DMS 273 (cell line): ENCODE results near the gene LIMCH1.
"Not testable (repeated sequence)": the region's sequence is repeated elsewhere in the genome, so short reads cannot be mapped to it uniquely, and the experiment has no call there.

Experiments used
- DNase-seq: peaks from one replicate; lab custom pipeline; 2025; ENCODE audit not compliant: unreplicated experiment; lab: John Stamatoyannopoulos, UW

LIMCH1 gene

DNA sequence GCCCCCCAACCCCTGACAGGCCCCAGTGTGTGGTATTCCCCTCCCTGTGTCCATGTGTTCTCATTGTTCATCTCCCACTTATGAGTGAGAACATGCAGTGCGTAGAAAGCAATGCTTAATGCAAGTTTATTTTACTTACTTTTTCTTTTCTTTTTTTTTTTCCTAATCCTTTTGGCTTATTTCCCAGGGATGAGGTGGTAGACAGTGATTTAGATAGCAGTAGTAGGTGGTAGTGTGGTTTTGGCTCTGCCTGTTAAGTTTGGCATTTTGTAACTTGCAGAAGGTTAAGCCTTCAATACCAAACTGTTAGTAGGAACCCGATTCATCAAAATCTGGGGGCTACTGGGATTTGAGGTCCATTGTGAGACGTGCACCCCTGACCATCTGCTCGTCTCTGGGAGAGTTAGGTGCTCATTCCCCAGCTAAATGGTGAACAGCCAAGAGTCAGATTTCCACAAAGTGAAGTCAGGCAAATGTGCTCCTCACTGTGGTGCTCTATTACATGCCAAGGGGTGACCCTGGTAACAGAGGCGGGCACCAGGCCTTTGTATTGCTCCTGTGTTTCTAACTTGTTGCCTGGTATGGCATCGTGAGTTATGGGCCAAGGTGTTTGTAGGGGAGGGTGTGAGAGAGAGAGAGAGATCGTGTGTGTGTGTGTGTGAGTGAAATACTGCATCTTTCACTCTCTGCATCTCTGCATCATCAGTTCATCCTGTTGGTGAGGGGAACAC, 140.3 kb downstream of the LIMCH1 start:
- no peak for DNase-seq

DNA sequence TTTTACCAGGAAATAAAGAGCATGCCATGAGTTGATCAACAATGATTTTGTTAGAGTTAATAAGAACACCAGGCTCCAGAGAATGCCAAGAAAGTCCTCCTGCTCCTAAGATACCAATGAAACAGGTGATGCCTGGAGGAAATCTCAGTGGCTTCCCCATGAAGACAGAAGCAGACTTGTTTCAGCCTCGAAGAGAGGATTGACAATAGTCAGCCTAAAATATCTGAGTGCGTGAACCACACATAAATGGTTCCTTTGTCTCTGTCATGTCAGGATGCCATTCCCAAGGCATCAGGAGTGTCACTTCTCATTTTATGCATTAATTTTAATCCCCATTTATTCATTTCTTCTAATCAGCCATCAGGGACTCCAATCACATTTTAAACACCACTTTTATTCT, 141.0 kb downstream of the LIMCH1 start:
- DNase-seq = no peak

DNA sequence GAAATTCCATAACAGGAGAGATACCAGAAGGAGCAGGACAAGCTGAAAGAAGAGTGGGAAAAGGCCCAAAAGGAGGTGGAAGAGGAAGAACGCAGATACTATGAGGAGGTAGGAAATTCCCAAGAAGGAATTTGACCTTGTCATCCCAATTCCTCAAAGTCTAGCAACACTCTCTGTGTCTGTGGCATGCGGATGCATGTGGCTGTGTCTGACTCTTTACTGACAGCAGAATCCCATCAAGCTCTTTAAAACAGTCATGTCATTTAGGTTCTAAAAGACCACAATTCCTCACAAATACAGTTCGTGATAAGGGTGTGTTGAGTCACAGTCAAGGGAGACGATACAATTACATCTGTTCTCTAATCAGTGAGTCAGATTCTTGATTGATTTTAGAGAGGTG, 142.0 kb downstream of the LIMCH1 start:
- DNase-seq = no peak

DNA sequence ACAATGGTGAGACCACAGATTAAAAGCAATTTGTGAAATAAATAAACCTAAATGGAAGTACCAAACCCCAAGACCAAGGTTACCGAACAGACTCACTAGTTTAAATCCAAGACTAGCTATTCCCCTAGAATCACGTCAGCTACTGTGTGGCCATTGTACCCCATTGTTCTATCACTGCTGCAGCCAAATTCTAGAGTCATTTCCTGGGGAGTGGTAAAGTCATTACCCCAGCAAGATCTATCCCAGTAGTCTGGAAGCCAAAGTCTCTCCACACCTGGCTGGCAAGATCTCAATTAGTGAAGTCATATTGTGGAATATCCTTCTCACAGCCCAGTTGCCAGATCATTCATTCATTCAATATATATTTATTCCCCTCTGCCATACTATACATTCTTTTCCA, 143.1 kb downstream of the LIMCH1 start:
- DNase-seq = no peak

DNA sequence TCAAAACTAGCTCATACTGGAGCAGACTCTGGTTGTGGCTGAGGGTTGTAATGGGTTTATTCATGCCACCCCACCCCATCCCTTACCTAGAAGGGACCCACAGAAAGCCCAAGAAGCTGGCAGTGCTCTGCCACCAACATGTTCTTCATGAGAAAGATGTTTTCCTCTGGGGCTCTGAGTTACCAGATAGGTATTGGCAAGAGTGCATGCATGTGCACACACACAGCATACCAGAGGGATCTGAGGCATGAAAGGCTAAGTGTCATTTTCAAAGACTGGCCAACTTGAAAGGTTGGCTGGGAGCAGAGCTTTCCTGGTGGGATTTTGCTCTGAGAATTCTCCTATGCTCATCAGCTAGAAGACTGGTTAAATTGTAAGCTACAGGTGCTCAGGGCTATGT, 145.4 kb downstream of the LIMCH1 start:
- no peak for DNase-seq

DNA sequence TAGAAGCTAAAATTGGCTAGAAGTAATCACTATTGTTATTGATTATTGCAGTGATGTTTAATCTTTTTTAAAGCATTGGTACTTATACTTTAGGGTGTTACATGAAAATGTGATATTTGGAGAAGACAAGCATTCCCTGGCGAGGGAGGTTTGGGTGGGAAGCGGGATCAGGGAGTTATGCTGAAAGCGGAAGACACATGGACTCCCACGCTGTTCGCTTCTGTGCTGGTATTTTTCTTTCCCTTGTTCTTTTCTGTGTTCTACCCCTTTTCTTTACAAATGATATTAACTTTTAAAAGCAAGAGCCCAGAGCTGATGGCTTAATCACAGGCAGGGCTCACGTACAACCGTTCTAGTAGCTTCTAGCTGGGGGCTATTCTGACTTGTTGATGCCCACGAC, 148.9 kb downstream of the LIMCH1 start:
- DNase-seq = no peak

DNA sequence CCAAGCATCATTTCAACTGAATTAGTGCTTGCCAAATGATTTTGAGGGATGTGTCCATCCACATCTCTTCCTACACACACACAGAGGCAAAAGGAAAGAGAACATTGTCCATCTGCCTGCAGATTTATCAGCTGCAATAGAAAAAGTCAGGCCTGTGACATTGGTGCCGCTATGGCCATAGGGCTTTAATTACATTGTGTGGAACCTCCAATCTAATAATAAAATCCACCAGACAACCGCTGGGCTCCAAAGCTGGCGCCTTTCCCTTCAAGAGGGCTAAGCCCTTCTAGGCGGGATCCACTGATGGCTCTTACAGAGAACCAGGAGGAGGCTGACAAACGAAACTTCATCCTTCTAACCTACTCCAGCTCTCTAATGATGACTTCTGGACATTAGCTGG, 150.0 kb downstream of the LIMCH1 start:
- no peak for DNase-seq

DNA sequence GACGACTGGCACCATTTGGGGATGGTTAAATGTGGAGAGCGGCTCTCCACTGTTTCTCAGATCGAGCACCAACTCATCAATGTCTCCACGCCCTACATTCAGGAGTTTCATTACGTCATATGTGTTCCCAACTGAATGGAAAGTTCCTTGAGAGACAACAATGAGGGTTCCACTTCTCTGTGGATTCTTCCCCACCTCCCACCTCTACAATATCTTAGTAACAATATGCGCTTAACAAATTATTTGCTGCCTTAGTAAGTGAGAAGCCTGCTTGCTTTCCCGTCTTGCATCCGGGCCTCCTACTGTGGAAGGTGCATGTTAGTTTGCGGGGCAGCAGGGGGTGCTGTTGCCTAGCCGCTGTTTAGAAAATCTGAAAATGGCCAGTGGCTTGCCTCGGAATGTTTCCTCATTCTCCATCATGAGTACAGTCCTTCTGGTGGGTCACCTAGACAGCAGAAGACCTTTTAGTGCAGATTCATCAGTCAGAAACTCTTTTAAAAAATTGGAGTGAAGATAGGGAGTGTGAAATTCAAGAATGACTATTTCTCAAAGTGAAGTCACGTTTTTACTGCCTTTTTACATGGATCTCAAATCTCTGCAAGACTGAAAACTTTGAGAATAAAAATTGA, 154.9 kb downstream of the LIMCH1 start:
- peak; percentile 68 for DNase-seq

DNA sequence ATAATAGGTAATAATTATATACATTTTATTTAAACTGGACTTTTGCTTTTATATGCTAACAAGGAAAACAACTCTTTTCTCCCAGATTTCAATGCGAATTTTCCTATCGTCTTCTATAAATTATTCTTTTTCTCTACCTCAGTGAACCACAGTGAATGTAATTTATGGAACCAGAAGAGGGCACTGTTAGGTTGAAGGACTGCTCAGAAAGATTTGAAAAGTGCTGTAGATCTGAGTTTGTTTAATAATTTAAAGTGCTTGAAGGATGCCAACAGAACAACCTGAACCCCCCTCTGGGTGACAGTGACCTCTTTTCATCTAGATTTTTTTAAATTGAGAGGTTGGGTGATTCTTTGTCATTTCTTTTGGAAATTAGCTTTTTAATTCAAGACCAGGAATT, 155.7 kb downstream of the LIMCH1 start:
- peak; percentile 61 for DNase-seq

DNA sequence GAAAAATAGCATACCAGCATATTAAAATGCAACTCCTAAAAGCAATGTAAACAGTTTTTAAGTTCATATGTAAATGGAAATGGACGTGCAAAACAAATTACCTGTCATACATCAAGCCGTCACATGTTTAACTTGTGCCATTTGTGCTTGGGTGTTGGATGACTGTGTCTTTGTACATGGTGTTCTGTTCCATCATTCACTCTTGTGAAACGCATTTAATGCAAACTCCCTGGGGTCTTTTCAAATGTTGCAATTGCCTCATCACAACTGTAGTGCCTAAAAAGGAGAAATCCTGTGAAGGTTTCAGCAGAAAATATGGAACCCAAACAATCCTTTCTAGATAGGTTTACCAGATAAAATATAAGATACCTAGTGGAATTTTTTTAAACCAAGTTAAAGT, 158.2 kb downstream of the LIMCH1 start:
- no peak for DNase-seq

DNA sequence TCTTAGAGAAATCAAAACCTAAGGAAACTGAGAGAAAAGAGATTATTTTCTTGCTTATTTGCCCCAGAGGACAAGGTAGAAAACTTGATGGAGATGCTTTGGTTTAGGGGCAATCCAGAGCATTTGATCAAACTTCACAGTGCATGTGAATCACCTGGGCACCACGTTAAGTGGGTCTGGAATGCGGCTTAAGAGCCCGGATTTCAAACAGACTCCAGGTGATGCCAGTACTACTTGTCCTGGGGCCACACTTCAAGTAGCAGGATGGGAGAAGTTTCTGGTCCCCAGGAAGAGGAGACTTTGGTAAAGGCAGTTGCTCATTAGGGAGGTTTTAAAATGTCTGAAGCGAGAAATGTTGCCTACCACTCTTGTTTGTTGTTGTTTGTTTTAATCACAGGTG, 158.8 kb downstream of the LIMCH1 start:
- no peak for DNase-seq

DNA sequence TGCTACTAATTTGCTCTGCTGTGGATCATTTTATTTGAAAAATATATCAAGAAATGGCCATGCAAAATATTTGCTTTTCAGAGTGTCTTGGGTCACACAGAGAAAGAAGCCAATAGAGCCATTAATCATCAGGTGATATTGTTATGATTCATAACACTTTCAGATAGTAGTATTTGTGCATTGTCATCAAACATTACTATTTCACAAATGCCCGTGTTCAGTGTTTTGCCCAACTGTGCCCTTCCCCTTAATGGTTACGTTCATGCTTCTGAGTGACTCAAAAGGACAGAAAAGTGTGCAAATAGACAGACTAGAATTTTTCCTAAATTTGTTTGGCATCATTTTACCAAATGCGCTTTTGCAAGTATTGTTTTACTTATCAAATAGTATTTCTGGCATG, 164.0 kb downstream of the LIMCH1 start:
- DNase-seq = no peak

DNA sequence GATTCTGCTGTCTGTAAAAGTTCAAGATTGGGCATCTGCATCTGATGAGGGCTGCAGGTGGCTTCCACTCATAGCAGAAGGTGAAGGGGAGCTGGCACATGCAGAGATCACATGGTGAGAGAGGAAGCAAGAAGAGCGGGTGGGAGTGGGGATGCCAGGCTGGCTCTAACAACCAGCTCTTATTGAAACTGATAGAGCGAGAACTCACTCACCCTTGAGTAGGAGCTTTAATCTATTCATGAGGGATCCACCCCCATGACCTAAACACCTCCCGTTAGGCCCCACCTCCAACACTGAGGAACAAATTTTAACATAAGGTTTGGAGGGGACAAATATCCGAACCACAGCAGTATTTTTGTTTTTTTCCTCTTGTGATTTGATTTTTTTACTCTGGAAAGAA, 164.8 kb downstream of the LIMCH1 start:
- peak; percentile 2 for DNase-seq

DNA sequence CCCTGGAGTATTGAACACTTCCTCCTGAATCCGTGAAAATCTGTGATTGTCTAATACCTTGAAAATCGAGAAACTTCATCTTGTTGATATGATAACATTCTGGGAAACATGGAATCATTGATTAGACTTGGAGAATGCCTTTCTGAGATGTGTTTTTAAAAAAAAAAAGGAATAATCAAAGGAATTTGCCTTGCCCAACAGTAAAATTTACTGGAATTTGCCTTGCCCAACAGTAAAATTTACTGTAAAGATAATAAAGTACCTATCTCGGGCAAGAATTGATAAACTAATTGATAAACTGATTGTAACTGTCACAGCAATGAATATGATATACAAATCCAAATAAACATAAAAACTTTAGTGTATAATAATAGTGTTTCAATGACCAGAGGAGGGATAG, 165.8 kb downstream of the LIMCH1 start:
- no peak for DNase-seq

DNA sequence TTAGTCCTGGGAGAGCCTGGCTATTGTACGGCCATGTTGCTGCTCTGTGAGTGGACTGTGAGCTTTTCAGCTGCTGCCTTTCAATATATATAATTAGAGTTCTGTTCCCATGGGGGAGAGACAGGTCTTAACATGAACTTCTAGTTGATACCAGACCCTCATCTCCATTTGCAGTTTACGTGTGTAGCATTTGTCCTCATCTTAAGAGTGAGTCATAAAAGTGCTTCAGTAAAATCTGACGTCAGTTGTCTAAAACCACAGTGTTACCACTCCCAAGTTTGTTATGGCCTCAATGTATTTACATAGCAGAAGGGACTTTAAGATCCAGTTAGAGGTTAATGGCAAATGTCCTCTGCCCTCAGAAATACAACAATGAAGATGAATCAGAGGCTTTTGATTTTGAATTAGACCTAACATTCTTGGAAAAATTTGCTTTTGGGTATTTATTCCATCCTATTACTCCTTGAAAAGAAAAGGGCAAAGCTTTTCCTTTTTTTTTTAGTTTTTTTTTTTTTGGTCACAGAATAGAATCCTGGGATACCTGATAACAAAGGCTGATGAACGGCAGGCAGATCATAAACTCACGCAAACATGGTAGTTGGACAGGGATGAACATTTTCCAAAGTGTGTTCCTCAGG, 172.0 kb downstream of the LIMCH1 start:
- peak; percentile 56 for DNase-seq

DNA sequence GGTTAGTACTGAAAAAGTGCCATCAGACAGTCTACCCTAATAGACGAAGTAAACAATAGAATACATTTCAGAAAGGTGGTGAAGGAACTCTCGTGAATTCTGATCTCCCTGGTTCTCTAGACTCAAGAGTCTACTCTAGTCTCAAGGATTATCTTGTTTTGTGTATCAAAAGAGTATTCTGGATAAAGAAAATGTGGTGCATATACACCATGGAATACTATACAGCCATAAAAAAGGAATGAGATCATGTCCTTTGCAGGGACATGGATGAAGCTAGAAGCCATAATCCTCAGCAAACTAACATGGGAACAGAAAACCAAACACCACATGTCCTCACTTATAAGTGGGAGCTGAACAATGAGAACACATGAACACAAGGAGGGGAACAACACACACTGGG, 173.7 kb downstream of the LIMCH1 start:
- DNase-seq = not testable (repeated sequence)

DNA sequence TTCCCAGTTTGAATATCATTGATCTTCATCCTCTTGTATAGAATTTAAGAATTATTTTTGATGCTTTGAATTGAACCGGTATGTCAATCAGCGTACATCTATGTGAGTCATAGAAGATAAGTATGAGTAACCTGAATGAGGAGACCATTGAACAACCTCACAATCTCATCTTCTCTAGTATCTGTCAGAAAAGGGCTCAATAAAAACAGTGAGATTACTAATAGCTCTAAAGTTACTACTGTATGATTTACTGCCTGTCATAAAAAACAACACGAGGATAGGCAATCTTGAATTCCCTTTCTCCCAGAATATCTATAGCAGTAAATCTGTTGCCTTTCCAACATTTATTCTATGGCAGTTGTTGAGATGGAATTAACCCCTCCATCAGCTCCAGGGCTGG, 174.5 kb downstream of the LIMCH1 start:
- no peak for DNase-seq

DNA sequence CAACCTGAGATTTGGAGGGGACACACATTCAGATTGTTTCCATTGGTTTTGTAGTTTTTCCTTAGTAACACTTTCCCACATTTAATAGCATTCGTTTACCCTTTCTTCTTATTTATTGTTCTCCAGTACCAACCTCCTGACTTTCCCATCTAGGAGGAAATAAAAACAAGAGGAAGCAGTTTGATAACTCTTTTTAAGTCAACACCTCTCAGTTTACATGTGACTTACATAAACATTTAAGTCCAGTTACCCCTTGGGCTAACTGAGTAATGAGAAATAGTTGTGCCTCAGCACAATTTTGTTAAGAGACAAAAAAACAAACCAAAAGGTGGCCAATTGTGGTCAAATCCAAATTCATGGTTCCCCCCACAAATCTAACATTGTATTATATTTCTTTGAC, 175.8 kb downstream of the LIMCH1 start:
- DNase-seq = no peak

DNA sequence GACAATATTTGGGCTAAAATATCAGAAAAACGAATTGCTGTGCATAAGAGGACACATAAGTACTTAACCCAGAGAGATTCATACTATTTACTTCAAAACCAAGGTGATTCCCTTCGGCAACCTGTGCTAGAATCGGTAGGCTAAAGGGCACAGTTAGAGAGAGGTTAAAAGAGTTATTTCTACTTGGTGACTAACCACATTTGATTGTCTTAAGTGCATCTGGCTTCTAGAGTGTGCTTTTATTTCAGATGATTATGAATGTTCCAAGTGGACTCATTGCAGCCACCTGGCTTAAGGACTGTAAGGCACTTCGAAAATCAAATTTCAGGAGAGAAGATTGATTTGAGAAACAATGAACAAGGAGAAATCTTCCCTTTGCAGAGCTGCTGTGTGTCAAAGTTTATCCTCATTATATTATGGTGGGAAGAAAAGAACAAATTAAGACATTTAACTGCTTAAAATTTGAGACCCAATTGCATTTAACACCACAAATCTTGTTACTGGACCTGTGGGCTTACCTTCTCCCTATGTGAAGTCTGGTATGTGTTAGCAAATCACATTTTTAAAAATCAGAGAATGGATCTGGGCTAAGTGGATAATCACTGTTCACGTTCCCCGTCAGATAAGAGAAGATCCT, 176.5 kb downstream of the LIMCH1 start:
- DNase-seq = no peak

DNA sequence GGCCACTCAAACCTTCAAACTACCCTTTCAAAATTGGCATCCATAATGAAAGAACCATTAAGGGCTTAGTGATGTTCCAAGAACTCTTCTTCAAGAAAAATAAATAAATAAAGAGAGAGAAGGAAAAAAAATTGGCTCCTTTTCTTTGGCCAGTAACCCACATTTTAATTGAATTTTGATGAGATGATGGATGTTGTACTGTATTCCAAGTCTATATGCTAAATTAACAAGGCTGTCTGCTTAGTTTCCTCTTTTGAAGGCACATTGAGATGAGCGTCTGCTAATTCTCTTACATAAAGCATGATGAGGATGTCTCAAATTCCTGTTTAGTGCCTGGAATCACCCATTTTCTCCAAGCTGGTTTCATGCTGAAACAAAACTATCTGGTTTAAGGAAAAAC, 177.2 kb downstream of the LIMCH1 start:
- no peak for DNase-seq

DNA sequence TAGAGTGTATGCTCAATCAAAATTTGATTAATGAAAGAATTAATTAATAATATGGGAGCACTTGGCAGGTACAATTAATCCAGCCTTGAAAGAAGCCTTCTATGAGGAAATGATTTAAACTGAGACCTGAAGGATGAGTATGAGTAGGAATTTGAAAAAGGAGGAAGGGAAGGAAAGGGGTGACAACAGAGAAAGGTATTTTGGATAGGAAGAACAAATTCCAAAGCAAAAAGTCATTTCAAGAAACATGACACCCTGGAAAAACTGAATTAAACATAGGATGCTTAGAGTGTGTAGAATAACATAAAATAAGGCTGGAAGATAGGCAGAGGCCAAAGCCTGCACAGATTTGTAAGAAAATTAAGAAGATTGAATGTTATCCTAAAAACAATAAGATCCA, 180.9 kb downstream of the LIMCH1 start:
- no peak for DNase-seq

DNA sequence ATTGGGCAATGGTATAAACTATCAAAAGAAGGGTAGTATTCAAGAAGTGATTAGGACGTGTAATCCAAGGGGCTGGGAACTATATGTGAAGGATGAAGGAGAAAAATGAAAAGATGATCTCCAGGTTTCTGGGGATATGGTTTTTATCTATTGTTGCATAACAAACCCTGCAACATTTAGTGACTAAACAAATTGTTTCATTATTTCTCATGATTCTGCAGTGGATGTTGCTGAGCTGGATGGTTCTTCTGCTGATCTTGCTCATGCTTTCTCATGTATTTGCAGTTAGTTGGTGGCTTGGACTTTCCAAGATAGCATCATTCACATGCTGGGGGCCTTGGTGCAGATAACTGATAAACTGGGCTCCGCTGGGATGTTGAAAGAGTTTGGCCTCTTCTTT, 181.5 kb downstream of the LIMCH1 start:
- no peak for DNase-seq
